ENCODE measurements around the gene OR8I2. TPM values are rescaled to one million over a fixed set of nuclear protein-coding genes. Genes with fewer than 3 reads are reported as not detected.

Gene OR8I2
- total and polyA plus RNA-seq, 2 of the 4 experiments (the other 2 are of a cell fraction): not detected

- no peak within 1 kb of the TSS for H3K23ac ChIP-seq (ENCODE audit: low read depth, low read length)
These were observed 29.0 kb downstream of the OR8I2 start, which contains the start of gene OR8H3 for GRCh38 chr11:56122073-56122472. Gene OR8H3 (plus strand): TSS chr11:56122373. CDS start chr11:56122373, 0 bp downstream.

More at GRCh38 chr11:56122073-56122472, 29.0 kb downstream of the OR8I2 start, which contains the start of gene OR8H3:
- no peak within 1 kb of the TSS for H3K4ac ChIP-seq (ENCODE audit: low read depth, low read length)
- no peak within 1 kb of the TSS for H3K4me3 ChIP-seq (ENCODE audit: insufficient read depth, low read depth, low read length)
- H3K56ac ChIP-seq (ENCODE audit: extremely low read depth, insufficient read depth, low read length): no peak within 1 kb of the TSS
- H4K20me1 ChIP-seq (ENCODE audit: insufficient read depth, low read length): no peaks in the 10 kb centered on the region
- no peak within 1 kb of the TSS for H4K5ac ChIP-seq (ENCODE audit: low read depth, low read length)
- ChIA-PET CTCF (no interaction called here), POLR2A (ENCODE audit: unreplicated experiment) (no interaction called here)
- no peak within 1 kb of the TSS for H2BK5ac ChIP-seq (ENCODE audit: low read depth, low read length, poor library complexity, severe bottlenecking)
- no CpG with 5 or more reads among the region's 6 CpGs for WGBS, 2 experiments (ENCODE audit: extremely low coverage in 2 of 2, insufficient read length in 1 of 2)
- no peaks in the 10 kb centered on the region for H3K27me3 ChIP-seq (ENCODE audit: control insufficient read depth, insufficient read depth, low read length)
- H3K9me1 ChIP-seq (ENCODE audit: insufficient read depth, low read length): no peaks in the 10 kb centered on the region
- no peak within 1 kb of the TSS for H2AK5ac ChIP-seq (ENCODE audit: low read depth, low read length)
- no peak within 1 kb of the TSS for H2BK20ac ChIP-seq (ENCODE audit: low read depth, low read length)
- H3K4me2 ChIP-seq (ENCODE audit: low read depth, low read length): no peak within 1 kb of the TSS
- TF ChIP-seq BHLHE40 (IDR thresholded peaks at IDR 0.05; ENCODE audit: low read depth, low read length) (no peak), FOS (IDR thresholded peaks at IDR 0.05; ENCODE audit: low read depth, low read length) (no peak), USF2 (IDR thresholded peaks at IDR 0.05; ENCODE audit: low read depth, low read length) (no peak), MXI1 (IDR thresholded peaks at IDR 0.05; ENCODE audit: borderline replicate concordance, low read depth, low read length) (no peak), RFX5 (IDR thresholded peaks at IDR 0.05; ENCODE audit: low read depth, low read length) (no peak), MAFK (IDR thresholded peaks at IDR 0.05; ENCODE audit: low read depth, low read length) (no peak), MAZ (IDR thresholded peaks at IDR 0.05; ENCODE audit: borderline replicate concordance, low read depth, low read length) (no peak), RAD21 (IDR thresholded peaks at IDR 0.05; ENCODE audit: low read length) (no peak), CHD1 (IDR thresholded peaks at IDR 0.05; ENCODE audit: low read depth, low read length) (no peak), CEBPB (IDR thresholded peaks at IDR 0.05; ENCODE audit: low read depth, low read length) (no peak)
- H3K27ac ChIP-seq (ENCODE audit: insufficient read depth, low read length): no peak within 1 kb of the TSS
- H3K36me3 ChIP-seq (ENCODE audit: control insufficient read depth, insufficient read depth, low read length): no peaks in the 10 kb centered on the region
- no peak within 1 kb of the TSS for H3K14ac ChIP-seq (replicated peaks; ENCODE audit: low read depth, low read length)
- no peaks in the 10 kb centered on the region for H3K4me1 ChIP-seq (ENCODE audit: control insufficient read depth, insufficient read depth, low read length)
- no peak within 1 kb of the TSS for H4K8ac ChIP-seq (ENCODE audit: low read depth in 2 of 2, low read length in 2 of 2)
- BruUV-seq (replicated peaks): no TSS peak
- intact Hi-C loops (cut with micrococcal nuclease): no loop called here
- no peak for DNase-seq
- H3K9ac ChIP-seq (ENCODE audit: low read depth, low read length): no peak within 1 kb of the TSS
- in situ Hi-C loops (cut with MboI; ENCODE audit: low sequenced_read_pairs): no loop called here
- no peak within 1 kb of the TSS for H3K18ac ChIP-seq (ENCODE audit: low read depth, low read length)
- dilution Hi-C loops (cut with HindIII; ENCODE audit: low sequenced_read_pairs, unreplicated experiment): no loop called here
- H2AFZ ChIP-seq (replicated peaks; ENCODE audit: low read length, poor library complexity): no peak within 1 kb of the TSS
- H3K9me3 ChIP-seq (ENCODE audit: control insufficient read depth, insufficient read depth, low read length): peaks cover 2% of the 10 kb centered on the region; the same call in 1 of the 2 replicates
- H4K91ac ChIP-seq (ENCODE audit: insufficient read depth, low read depth, low read length): no peak within 1 kb of the TSS
- H2AK9ac ChIP-seq (replicated peaks; ENCODE audit: low read depth, low read length, poor library complexity): no peak within 1 kb of the TSS
- ATAC-seq (ENCODE audit: low read depth): no peak
- H2BK120ac ChIP-seq (ENCODE audit: low read depth, low read length): no peak within 1 kb of the TSS
- H3K79me1 ChIP-seq (ENCODE audit: low read depth in 1 of 2, low read length in 2 of 2): no peaks in the 10 kb centered on the region
- no peak within 1 kb of the TSS for H2BK15ac ChIP-seq (ENCODE audit: low read depth, low read length)
